GM18511 (cell line): ENCODE results near the gene KLHL10.

ENCODE experiments used
- ATAC-seq: cut with Tn5 transposase; IDR thresholded peaks from one replicate; pipeline ENCODE4 v1.9.1; 2021; ENCODE audit warnings: mild to moderate bottlenecking, moderate library complexity; ENCODE audit not compliant: unreplicated experiment

Gene KLHL10

GRCh38 chr17:41892021-41892376 lies 54.4 kb downstream of the KLHL10 start:
- ATAC-seq = no peak

GRCh38 chr17:41893384-41893783 lies 55.8 kb downstream of the KLHL10 start:
- ATAC-seq = no peak

GRCh38 chr17:41894791-41895331 lies 57.2 kb downstream of the KLHL10 start:
- no peak for ATAC-seq

GRCh38 chr17:41895617-41896016 lies 58.0 kb downstream of the KLHL10 start:
- no peak for ATAC-seq

GRCh38 chr17:41896726-41897125 lies 59.1 kb downstream of the KLHL10 start:
- no peak for ATAC-seq
